ENCODE data around the gene LYSMD3. TPM values are rescaled to one million over a fixed set of nuclear protein-coding genes. Genes with fewer than 3 reads are reported as not detected.

LYSMD3 gene
- total RNA-seq, 2 experiments from 2014 or later: 9.5 to 14.8 TPM

- Histone ChIP-seq H3K9me2 (ENCODE audit: insufficient read depth, low read length) (no peaks in the 10 kb centered on the region), H3K4me1 (ENCODE audit: insufficient read depth, low read length, poor library complexity, severe bottlenecking) (no peaks in the 10 kb centered on the region), H3K4me3 (ENCODE audit: low read depth, low read length, poor library complexity, severe bottlenecking) (no peak overlapping the region), H3K4me2 (ENCODE audit: low read length) (no peak overlapping the region), H3K9me3 (ENCODE audit: low read length) (no peaks in the 10 kb centered on the region), H3K79me2 (ENCODE audit: insufficient read depth, low read depth, low read length) (no peaks in the 10 kb centered on the region), H3K27ac (ENCODE audit: low read depth, low read length, poor library complexity, severe bottlenecking) (no peak overlapping the region), H4K20me1 (ENCODE audit: insufficient read depth, low read length) (no peaks in the 10 kb centered on the region), H3K36me3 (ENCODE audit: insufficient read depth, low read length) (no peaks in the 10 kb centered on the region), H2AFZ (ENCODE audit: low read length) (no peak overlapping the region)
- no peak for TF ChIP-seq CTCF (conservative IDR thresholded peaks at IDR 0.05; ENCODE audit: low read length)
- TF ChIP-seq EZH2phosphoT487 (IDR thresholded peaks at IDR 0.05; ENCODE audit: borderline replicate concordance, low read depth, low read length): no peak
- no TSS peak for BruUV-seq (replicated peaks)
- ChIA-PET POLR2A (interaction anchor here (0.6 to 1.1 kb wide), 4 partner anchors 11 to 155 kb away, joined by 3 to 4 read pairs (median 3); no protein-coding TSS in a partner anchor), CTCF (ENCODE audit: unreplicated experiment) (no interaction called here)
- DNase-seq (ENCODE audit: low spot score): no peak
- intact Hi-C loops (cut with micrococcal nuclease; ENCODE audit: unreplicated experiment): no loop called here
These were observed 41.9 kb upstream of the LYSMD3 start for GRCh38 chr5:90571147-90571773.

- H3K4me2 ChIP-seq (ENCODE audit: low read length): no peak overlapping the region
- H3K36me3 ChIP-seq (ENCODE audit: insufficient read depth, low read length): no peaks in the 10 kb centered on the region
- no peaks in the 10 kb centered on the region for H3K79me2 ChIP-seq (ENCODE audit: insufficient read depth, low read depth, low read length)
- H3K9me3 ChIP-seq (ENCODE audit: low read length): no peaks in the 10 kb centered on the region
- no peak overlapping the region for H2AFZ ChIP-seq (ENCODE audit: low read length)
- no peaks in the 10 kb centered on the region for H3K4me1 ChIP-seq (ENCODE audit: insufficient read depth, low read length, poor library complexity, severe bottlenecking)
- no peak overlapping the region for H3K27ac ChIP-seq (ENCODE audit: low read depth, low read length, poor library complexity, severe bottlenecking)
- intact Hi-C loops (cut with micrococcal nuclease; ENCODE audit: unreplicated experiment): no loop called here
- TF ChIP-seq EZH2phosphoT487 (IDR thresholded peaks at IDR 0.05; ENCODE audit: borderline replicate concordance, low read depth, low read length) (no peak), CTCF (conservative IDR thresholded peaks at IDR 0.05; ENCODE audit: low read length) (no peak)
- POLR2A ChIA-PET: interaction anchor here (0.6 kb wide), 1 partner anchor 62 kb away, joined by 4 read pairs; no protein-coding TSS in a partner anchor
- BruUV-seq (replicated peaks): no TSS peak
- DNase-seq (ENCODE audit: low spot score): no peak
- no peak overlapping the region for H3K4me3 ChIP-seq (ENCODE audit: low read depth, low read length, poor library complexity, severe bottlenecking)
- no peaks in the 10 kb centered on the region for H4K20me1 ChIP-seq (ENCODE audit: insufficient read depth, low read length)
- H3K9me2 ChIP-seq (ENCODE audit: insufficient read depth, low read length): no peaks in the 10 kb centered on the region
- CTCF ChIA-PET (ENCODE audit: unreplicated experiment): no interaction called here
These were observed 40.6 kb upstream of the LYSMD3 start for GRCh38 chr5:90570034-90570433.

- CTCF ChIA-PET (ENCODE audit: unreplicated experiment): no interaction called here
- DNase-seq (ENCODE audit: low spot score): no peak
These were observed 39.7 kb upstream of the LYSMD3 start for GRCh38 chr5:90569084-90569483.

More at GRCh38 chr5:90569084-90569483, 39.7 kb upstream of the LYSMD3 start:
- POLR2A ChIA-PET: no interaction called here
- TF ChIP-seq CTCF (conservative IDR thresholded peaks at IDR 0.05; ENCODE audit: low read length) (no peak), EZH2phosphoT487 (IDR thresholded peaks at IDR 0.05; ENCODE audit: borderline replicate concordance, low read depth, low read length) (no peak)
- no peaks in the 10 kb centered on the region for H3K4me1 ChIP-seq (ENCODE audit: insufficient read depth, low read length, poor library complexity, severe bottlenecking)
- no peaks in the 10 kb centered on the region for H3K36me3 ChIP-seq (ENCODE audit: insufficient read depth, low read length)
- no peaks in the 10 kb centered on the region for H3K9me2 ChIP-seq (ENCODE audit: insufficient read depth, low read length)
- no peaks in the 10 kb centered on the region for H3K79me2 ChIP-seq (ENCODE audit: insufficient read depth, low read depth, low read length)
- no peak overlapping the region for H2AFZ ChIP-seq (ENCODE audit: low read length)
- no peaks in the 10 kb centered on the region for H3K9me3 ChIP-seq (ENCODE audit: low read length)
- no TSS peak for BruUV-seq (replicated peaks)
- no peak overlapping the region for H3K4me3 ChIP-seq (ENCODE audit: low read depth, low read length, poor library complexity, severe bottlenecking)
- intact Hi-C loops (cut with micrococcal nuclease; ENCODE audit: unreplicated experiment): no loop called here
- H3K27ac ChIP-seq (ENCODE audit: low read depth, low read length, poor library complexity, severe bottlenecking): no peak overlapping the region
- no peaks in the 10 kb centered on the region for H4K20me1 ChIP-seq (ENCODE audit: insufficient read depth, low read length)
- H3K4me2 ChIP-seq (ENCODE audit: low read length): no peak overlapping the region

All from OCI-LY7 (cell line).